Measurements from ENCODE around the gene TMEM239.
A peak's percentile ranks its signal among the peaks of the same experiment; 100 is the strongest.
"Not testable (repeated sequence)": the region's sequence is repeated elsewhere in the genome, so short reads cannot be mapped to it uniquely, and the experiment has no call there.

TMEM239 gene

GRCh38 chr20:2799688-2800520 lies 16.3 kb upstream of the TMEM239 start:
- DNase-seq (ENCODE audit: low read depth) = no peak

DNA sequence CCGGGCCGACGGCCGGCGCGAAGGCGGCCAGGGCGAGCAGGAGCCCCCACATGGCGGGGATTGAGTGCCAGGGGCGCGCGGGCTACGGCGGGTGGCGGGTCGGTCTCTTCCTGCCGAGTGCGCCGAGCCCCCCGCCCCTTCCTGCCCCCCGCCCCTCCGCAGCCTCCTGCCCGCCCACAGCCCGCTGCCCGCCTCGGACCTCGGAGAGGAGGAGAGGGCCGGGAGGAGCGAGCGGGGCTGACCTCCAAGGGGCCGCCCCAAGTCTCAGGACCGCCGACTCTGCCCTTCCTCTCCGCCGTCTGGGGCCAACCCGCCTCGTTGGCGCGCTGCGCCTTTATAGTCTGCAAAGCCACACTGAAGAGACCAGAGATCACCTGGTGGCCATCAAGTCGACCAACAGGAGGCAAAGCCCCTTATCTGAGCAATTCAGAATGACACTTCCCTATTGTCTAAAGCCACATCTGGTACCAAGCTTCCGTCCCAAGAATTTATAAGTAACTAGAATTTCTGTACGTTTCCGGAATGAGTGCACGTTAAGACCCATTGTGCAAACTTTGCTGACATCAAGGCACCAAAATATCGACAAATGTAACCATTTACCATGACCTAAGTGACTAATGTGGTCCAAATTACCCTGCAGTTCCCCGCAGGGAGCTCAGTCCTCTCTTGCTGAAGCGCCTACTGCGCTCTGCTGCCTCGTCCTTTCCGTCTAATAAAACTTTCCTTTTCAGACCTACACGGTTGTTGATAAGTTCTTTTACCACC lies 15.5 kb upstream of the TMEM239 start, which contains the start of gene CPXM1:
CPXM1 (minus strand) TSS at position 107 of the 765 bp plus-strand sequence; CDS start at position 52, 55 bp downstream.
- no peak for DNase-seq (ENCODE audit: low read depth)

DNA sequence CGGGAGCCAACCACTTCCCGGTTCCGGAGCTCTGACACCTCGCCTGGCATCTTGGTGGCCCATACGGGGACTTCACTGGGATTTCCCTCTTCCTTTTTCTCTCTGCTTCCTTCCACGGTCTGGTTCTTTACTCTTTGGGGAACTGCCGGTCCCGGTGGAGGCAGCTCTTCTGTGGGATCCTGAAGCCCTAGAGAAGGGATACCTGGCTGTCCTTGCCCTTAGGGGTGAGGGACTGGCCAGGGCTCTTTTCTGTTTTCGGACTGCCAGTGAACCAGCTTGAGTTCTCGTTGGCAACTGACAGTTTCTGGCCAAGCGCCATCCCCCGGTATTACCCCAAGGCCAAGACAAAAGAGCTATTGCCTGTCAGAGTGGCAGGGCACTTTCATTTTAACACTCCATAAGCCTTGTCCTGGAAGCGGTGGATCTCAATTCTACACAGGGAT lies 14.9 kb upstream of the TMEM239 start:
- no peak for DNase-seq (ENCODE audit: low read depth)

DNA sequence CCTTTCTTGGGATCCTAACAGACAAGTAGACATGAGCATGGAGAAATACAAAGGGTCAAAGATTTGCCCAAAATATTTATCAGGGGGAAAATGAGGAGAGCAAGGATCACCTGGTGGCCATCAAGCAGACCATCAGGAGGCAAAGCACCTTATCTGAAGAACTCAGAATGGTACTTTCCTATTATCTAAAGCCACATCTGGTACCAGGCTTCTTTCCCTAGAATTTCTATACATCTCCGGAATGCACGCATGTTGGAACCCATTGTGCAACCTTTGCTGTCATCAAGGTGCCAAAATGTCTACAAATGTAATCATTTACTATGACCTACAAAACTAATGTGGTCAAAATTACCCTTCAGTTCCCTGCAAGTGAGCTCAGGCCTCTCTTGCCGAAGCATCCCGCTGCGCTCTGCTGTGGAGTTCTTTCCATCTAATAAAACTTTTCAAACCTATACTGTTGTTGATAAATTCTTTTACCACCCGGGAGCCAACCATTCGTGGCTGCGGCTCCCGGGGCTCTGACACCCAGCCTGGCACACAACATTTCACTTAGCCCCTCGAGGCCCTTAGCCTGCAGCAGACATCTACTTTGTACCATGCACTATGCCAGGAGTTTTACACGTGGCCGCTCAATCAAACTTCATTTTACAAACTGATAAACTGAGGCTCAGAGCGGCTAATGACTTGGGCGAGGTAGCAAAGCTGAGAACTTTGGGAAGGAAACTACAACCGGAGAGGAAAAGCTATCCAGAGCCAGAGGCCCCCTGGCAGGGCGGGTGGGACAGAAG lies 11.9 kb upstream of the TMEM239 start:
- DNase-seq (ENCODE audit: low read depth) = no peak

- DNase-seq (ENCODE audit: low read depth) = peak; percentile 32
Measured at GRCh38 chr20:2804852-2805688, 11.1 kb upstream of the TMEM239 start.

DNA sequence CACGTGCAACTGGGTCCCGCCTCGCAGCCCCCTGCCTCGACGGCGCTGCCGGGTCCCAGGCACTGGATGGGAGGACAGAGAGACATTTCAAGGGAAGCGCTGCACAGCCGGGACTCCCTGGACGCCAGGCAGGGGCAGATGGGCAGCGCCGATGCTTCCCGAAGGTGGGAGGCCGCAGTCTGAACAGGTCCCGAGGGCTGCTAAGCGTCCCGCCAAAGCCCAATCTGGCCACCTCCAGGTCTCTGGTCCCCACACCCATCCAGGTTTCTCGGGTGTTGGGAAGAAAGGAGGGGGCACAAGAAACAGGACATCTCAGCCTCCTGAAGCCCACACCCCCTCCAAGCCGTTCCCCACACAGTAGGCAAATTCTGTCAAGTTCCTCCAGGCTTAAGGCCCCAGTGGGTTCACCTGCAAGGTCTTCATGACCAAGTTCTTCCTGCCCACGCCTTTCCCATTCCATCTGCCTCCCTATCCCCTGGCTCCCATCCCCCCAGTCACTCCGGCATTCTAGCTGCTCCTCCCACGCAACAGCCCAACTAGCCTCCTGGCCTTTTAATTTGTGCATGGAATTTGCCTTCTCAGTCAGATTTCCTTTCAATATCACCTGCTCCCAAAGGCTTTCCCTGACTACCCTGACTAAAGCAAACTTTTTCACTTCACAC lies 10.3 kb upstream of the TMEM239 start:
- DNase-seq (ENCODE audit: low read depth) = no peak

- no peak for DNase-seq (ENCODE audit: low read depth)
Measured at GRCh38 chr20:2806351-2806701, 9.8 kb upstream of the TMEM239 start.

DNA sequence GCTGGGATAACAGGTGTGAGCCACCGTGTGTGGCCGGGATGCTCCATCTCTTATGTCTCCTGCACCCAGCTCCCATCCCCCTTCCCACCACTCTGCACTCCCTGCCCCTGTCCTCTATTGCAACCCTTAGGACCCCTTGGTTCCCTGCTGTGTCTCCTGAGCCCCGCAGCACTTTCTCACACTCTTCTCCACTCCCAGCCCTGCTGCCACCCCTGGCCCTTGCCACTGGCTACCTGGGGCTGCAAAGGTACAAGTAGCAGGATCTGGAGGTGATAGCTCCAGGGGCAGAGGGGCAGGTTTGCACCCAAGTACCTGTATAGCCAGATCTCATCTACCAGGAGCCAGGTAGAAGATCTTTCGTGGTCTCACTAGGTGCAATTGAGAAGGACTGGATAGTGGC lies 9.1 kb upstream of the TMEM239 start:
- no peak for DNase-seq (ENCODE audit: low read depth)

- not testable (repeated sequence) for DNase-seq (ENCODE audit: low read depth)
Measured at GRCh38 chr20:2807929-2808328, 8.2 kb upstream of the TMEM239 start.

GRCh38 chr20:2809690-2810089 lies 6.5 kb upstream of the TMEM239 start:
- DNase-seq (ENCODE audit: low read depth) = no peak

DNA sequence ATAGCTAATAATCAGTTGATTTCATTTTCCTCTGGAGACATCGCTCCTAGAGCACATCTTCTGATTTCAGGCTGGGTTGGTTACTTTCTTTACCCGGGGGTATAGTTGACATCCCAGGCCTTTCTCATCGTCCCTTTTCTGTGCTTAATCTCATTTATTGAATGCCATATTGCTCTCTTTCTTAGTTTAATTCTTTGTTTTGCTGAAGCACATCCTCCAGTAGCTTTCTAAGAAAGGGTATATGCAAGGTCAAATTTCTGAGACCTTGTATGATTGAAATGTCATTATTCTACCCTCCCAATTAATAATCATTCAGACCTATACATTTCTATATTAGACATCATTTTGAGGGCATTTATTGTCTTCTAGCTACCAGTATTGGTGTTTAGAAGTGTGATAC lies 4.0 kb upstream of the TMEM239 start:
- DNase-seq (ENCODE audit: low read depth) = no peak

DNA sequence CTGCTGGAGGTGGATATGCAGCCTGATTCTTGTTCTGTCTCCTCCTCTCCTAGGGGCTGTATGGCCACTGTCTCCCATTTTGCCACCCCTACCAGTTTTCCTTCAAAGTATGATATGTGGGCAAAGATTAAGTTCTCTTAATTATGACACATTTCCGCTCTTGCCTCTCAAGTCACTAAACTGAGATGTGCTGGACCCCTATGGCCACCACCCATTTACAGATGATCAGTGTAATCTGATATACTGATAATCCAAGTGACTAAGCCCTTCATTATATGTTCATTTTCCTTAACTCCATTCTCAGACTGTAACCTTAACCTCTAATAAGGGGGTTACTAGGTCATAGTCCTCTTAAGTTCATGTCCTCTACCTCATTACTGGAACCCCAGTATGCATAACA lies 2.1 kb upstream of the TMEM239 start:
- peak; percentile 63 for DNase-seq (ENCODE audit: low read depth)

GRCh38 chr20:2814587-2815051 lies 1.5 kb upstream of the TMEM239 start, which contains the start of gene C20orf141:
TSS of gene C20orf141 (plus strand) at chr20:2814987. CDS start at chr20:2815185, 198 bp downstream.
- peak; percentile 99 for DNase-seq (ENCODE audit: low read depth)

DNA sequence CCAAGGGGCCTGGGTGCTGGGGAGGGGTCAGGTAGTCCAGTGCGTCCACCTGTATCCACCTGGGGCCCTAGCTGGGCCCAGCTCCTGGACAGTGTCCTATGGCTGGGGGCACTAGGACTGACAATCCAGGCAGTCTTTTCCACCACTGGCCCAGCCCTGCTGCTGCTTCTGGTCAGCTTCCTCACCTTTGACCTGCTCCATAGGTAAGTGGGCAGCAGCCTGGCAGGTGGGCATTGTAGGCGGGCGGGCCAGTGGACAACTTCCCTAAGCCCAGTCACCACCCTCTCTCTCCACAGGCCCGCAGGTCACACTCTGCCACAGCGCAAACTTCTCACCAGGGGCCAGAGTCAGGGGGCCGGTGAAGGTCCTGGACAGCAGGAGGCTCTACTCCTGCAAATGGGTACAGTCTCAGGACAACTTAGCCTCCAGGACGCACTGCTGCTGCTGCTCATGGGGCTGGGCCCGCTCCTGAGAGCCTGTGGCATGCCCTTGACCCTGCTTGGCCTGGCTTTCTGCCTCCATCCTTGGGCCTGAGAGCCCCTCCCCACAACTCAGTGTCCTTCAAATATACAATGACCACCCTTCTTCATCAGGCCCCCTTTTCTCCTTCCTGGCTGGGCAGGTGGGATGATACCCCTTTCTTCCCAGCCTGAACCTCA lies 793 bp upstream of the TMEM239 start:
- DNase-seq (ENCODE audit: low read depth) = no peak

GRCh38 chr20:2816583-2817340 lies 598 bp downstream of the TMEM239 start:
- DNase-seq (ENCODE audit: low read depth) = no peak

GRCh38 chr20:2817341-2817726 lies 1.2 kb downstream of the TMEM239 start:
- DNase-seq (ENCODE audit: low read depth) = no peak

DNA sequence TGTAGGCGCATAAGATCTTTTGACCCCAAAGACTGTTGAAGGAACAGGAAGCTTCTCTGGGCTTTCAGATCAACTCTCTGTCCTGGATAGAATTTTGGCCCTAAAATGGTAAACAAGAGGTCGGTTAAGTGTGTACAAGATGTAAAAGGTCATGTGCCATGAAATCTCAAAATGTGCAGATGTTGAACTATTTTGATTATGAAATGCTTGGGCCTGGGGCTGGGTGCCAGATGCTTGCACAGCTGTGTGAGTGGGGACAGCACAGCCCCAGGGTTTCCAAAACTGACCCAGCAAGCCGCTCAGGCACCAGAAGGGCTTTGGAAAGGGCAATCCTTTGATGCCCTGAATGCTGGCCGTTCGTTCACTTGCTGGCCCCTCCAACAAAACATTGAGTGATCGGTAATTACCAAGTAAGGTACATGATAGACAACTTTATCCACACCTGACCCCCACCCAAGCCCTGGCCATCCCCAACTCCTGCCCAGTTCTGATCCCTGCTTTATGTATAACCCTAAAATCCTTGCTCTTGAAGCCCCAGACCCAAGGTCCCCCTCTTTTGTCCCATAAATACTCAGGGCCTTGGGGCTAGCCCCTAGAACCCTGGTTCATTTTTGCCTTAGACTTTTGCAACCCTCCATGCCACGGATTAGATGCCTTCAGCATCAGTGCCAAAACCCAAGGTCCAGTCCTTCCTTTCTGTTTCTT lies 1.9 kb downstream of the TMEM239 start:
- no peak for DNase-seq (ENCODE audit: low read depth)

GRCh38 chr20:2820084-2820895 lies 4.1 kb downstream of the TMEM239 start:
- no peak for DNase-seq (ENCODE audit: low read depth)

All from ELR (cell line).